D721Med (cell line): ENCODE results near the gene RBFOX1.
A peak's percentile ranks its signal among the peaks of the same experiment; 100 is the strongest.

Experiments
- DNase-seq: peaks from one replicate; pipeline ENCODE4 v3.0.0; 2011; ENCODE audit warnings: low spot score; ENCODE audit not compliant: insufficient read length
- FAIRE-seq: peaks from 2 replicates; lab custom pipeline; 2011; peaks lifted over from hg19 to GRCh38; lab: Jason Lieb, UNC
- TF ChIP-seq, protein P1 (sequence below): IDR thresholded peaks from 2 replicates; pipeline ENCODE4 v1.5.1; 2012; ENCODE audit warnings: mild to moderate bottlenecking, control low read depth; ENCODE audit not compliant: insufficient read depth; ENCODE audit errors: missing control alignments

RBFOX1 gene

DNA sequence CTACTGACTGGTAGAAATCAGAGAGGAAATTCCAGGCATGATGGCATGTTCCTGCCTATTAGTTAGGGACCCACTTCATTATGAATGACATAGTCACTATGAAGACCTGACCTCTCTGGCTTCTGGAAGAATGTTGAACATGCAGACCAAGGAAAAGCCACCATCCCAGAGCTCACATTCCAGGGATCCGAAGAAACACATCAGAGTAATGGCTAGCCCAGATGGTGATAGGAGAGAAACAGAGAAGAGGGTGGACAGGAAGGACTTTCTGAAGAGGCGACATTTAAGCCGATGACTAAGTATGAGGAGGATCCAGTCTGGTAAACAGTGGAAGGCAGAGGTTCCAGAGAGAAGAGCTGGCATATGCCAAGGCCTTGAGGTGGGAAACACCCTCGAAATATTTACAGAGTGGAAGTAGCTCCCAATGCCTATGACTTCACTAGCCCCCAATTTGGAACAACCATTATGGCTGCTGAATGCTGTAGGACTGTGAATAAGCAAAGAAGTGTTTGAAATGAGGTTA, 216.2 kb downstream of the RBFOX1 start:
- TF ChIP-seq, protein P1, sequence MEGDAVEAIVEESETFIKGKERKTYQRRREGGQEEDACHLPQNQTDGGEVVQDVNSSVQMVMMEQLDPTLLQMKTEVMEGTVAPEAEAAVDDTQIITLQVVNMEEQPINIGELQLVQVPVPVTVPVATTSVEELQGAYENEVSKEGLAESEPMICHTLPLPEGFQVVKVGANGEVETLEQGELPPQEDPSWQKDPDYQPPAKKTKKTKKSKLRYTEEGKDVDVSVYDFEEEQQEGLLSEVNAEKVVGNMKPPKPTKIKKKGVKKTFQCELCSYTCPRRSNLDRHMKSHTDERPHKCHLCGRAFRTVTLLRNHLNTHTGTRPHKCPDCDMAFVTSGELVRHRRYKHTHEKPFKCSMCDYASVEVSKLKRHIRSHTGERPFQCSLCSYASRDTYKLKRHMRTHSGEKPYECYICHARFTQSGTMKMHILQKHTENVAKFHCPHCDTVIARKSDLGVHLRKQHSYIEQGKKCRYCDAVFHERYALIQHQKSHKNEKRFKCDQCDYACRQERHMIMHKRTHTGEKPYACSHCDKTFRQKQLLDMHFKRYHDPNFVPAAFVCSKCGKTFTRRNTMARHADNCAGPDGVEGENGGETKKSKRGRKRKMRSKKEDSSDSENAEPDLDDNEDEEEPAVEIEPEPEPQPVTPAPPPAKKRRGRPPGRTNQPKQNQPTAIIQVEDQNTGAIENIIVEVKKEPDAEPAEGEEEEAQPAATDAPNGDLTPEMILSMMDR, result no peak
- FAIRE-seq (no peak), DNase-seq (no peak)

DNA sequence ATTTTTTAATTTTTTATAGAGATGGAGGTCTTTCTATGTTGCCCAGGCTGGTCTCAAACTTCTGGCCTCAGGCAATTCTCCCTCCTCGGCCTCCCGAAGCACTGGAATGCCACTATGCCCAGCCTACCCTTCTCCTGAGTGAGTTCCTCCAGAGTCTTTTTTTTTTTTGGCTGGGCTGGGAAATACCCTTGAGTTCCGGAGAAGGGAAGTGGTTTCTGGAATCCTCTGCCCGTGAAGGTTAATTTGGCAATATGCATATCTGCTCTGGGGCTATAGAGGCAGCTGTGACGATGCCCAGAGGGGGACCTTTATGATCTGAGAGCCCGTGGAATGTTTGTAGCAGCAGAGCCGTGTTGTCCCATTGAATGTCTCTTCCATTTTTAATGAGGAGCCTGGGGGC, 217.5 kb downstream of the RBFOX1 start:
- TF ChIP-seq, protein P1, result no peak
- DNase-seq (no peak), FAIRE-seq (no peak)

DNA sequence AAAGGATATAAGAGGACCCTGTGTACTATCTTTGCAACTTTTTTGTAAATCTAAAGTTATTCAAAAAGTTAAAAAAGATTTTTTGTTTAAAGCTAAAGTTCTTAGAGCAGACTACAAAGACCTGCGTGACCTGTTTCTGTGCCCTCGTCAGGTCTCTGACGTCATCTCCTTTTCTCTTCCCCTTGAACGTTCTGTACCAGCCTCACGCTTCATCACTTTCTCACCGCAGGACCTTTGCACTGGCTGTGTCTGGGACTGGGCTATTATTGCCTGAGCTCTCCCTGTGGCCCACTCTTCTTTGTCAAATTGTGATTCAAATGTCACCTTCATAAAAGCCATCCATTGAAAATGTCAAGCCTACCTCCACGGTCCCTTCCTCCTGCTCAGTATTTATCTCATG, 222.8 kb downstream of the RBFOX1 start:
- TF ChIP-seq, protein P1, result no peak
- no peak for FAIRE-seq
- DNase-seq, result no peak

DNA sequence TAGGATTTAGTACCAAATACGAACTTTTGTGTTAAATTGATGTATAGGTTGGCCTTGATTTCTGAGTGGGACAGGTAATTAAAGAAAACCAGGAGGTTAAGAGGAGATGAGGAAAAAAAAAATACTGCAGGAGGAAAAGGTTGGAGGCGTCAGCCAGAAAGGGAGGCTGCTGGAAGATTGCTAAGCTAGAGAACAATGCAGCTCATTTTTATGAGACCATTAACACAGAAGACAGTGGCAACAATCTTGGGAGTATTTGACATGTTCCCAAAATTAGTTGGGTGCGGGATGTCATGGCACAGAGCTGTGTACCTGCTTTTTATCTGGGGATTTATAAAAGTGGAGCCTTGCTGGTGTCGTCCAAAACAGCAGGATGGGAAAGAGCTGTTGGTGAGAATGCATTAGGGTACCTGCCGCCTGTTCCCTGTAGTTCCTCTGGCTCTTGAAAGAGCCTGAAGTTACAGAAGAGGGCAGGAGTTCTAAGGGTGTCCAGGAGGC, 229.3 kb downstream of the RBFOX1 start:
- TF ChIP-seq, protein P1, result no peak
- no peak for FAIRE-seq
- no peak for DNase-seq

DNA sequence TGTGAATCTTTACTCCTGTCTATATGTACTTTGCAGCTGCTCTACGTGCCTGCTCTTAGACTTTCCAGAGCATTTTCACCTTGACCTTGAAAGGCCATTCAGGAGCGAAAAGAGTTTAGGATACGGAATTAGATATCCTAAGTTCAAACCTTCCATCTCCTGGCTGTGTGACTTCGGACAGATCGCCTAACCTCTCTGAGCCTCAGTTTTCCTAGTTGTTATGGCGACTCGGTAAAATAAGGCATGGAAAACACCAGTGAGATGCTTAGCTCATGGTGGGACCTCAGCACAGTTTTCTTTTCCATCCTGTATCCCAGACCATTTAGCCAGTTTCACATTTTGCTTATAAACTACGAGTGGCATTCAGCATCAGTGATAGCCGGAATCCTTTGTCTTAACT, 233.7 kb downstream of the RBFOX1 start:
- no peak for DNase-seq
- no peak for FAIRE-seq
- TF ChIP-seq, protein P1, result no peak

DNA sequence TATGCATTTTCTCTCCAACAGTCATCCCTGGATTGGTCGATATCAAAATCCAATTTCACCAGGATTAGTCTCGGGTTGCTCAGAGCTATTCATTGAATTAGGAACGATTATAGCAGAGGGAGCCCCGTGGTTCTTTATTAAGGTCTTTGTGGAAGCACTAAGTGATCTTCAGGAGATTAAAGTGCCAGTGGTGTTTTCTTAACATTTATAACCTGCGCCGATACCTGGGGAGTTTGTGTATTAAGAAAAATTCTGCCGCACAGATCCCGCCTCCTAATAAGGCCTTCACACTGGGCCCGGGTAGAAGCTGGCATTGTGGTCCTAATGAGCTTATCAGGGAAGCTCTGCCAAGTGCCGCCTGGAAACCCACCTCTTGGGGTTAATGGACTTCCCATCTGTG, 238.7 kb downstream of the RBFOX1 start:
- TF ChIP-seq, protein P1, result no peak
- FAIRE-seq (no peak), DNase-seq (peak; percentile 26)

DNA sequence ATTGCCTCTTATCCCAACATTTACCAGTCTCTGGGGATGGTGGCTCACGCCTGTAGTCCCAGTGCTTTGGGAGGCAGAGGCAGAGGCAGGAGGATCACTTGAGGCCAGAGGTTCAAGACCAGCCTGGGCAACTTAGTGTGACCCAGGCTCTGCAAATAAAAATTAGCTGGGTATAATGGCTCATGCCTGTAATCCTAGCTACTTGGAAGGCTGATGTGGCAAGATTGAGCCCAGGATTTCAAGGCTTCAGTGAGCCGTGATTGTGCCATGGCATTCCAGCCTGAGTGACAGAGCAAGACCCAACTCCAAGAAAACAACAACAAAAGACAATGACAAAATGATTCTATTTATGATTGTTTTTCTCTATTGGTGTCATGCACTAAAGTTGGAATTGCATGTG, 244.9 kb downstream of the RBFOX1 start:
- TF ChIP-seq, protein P1, result no peak
- FAIRE-seq, result no peak
- DNase-seq, result no peak
